Mucosa of rectum (tissue), 2 donors: ENCODE data around the gene USP36.
A peak's percentile ranks its signal among the peaks of the same experiment; 100 is the strongest.
"Not testable (repeated sequence)": the region's sequence is repeated elsewhere in the genome, so short reads cannot be mapped to it uniquely, and the experiment has no call there.

Experiments used
- H3K27ac ChIP-seq, 2 donors: one replicate each; pipeline ENCODE4 v1.7.0; 2013; ENCODE audit warnings: inconsistent platforms in 2 of 2, low read depth in 2 of 2, low read length in 2 of 2
- H3K27me3 ChIP-seq, 2 donors: one replicate each; pipeline ENCODE4 v1.7.0; 2013; ENCODE audit warnings: low read length in 2 of 2; ENCODE audit not compliant: control insufficient read depth in 2 of 2, insufficient read depth in 2 of 2
- H3K36me3 ChIP-seq, 2 donors: one replicate each; pipeline ENCODE4 v1.7.0; 2013; ENCODE audit warnings: low read length in 2 of 2; ENCODE audit not compliant: control insufficient read depth in 2 of 2, insufficient read depth in 2 of 2
- H3K4me1 ChIP-seq, 2 donors: one replicate each; pipeline ENCODE4 v1.7.0; 2013; ENCODE audit warnings: low read length in 2 of 2, mild to moderate bottlenecking in 1 of 2; ENCODE audit not compliant: control insufficient read depth in 2 of 2, insufficient read depth in 2 of 2
- H3K4me3 ChIP-seq, 2 donors: one replicate each; pipeline ENCODE4 v1.7.0; 2013; ENCODE audit warnings: low read length in 2 of 2
- H3K9ac ChIP-seq, 2 donors: one replicate each; pipeline ENCODE4 v1.7.0; 2013; ENCODE audit warnings: low read length in 2 of 2, low read depth in 1 of 2, mild to moderate bottlenecking in 1 of 2
- H3K9me3 ChIP-seq, 2 donors: one replicate each; pipeline ENCODE4 v1.7.0; 2013; ENCODE audit warnings: low read length in 2 of 2; ENCODE audit not compliant: control insufficient read depth in 2 of 2
- donor health status: healthy.
- donor health status: Normal muscosa, but diverticular disease.

USP36 gene

DNA sequence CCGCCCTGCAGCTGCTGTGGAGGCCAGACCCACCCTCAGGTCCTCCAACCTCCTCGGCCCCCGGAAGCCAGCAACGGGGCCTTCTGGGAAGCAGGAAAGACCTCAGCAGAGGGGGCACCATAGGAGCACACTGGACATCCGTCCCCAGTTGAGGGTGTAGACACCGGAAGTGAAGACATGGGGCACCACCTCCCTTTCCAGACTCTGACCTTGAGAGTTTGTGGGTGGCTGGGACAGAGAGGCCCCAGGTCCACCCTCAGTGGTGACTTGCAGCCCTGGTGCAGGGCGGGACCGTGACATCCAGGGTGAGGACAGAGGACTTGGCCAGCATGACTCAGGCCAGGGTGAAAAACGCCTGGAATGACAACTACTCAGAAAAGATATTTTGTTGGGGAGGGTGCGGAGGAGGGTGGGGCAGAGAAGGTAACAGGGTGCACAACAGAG is 42.5 kb upstream of the USP36 start:
- Histone ChIP-seq H3K27ac (peak overlapping the region; percentile 71 to 83), H3K4me3 (peak overlapping the region in 1 of 2 donors; percentile 22), H3K4me1 (peaks cover 29 to 34% of the 10 kb centered on the region in 2 donors)

GRCh38 chr17:78882540-78883088 is 42.0 kb upstream of the USP36 start:
- Histone ChIP-seq H3K9ac (peak overlapping the region in 1 of 2 donors; percentile 58), H3K27ac (peak overlapping the region; percentile 71 to 83), H3K36me3 (no peaks in the 10 kb centered on the region), H3K9me3 (no peaks in the 10 kb centered on the region), H3K27me3 (no peaks in the 10 kb centered on the region), H3K4me1 (peaks cover 29 to 34% of the 10 kb centered on the region in 2 donors), H3K4me3 (no peak overlapping the region)

More for the DNA sequence above, 42.5 kb upstream of the USP36 start:
- Histone ChIP-seq H3K36me3 (no peaks in the 10 kb centered on the region), H3K9me3 (no peaks in the 10 kb centered on the region), H3K27me3 (no peaks in the 10 kb centered on the region), H3K9ac (peak overlapping the region in 1 of 2 donors; percentile 21)

DNA sequence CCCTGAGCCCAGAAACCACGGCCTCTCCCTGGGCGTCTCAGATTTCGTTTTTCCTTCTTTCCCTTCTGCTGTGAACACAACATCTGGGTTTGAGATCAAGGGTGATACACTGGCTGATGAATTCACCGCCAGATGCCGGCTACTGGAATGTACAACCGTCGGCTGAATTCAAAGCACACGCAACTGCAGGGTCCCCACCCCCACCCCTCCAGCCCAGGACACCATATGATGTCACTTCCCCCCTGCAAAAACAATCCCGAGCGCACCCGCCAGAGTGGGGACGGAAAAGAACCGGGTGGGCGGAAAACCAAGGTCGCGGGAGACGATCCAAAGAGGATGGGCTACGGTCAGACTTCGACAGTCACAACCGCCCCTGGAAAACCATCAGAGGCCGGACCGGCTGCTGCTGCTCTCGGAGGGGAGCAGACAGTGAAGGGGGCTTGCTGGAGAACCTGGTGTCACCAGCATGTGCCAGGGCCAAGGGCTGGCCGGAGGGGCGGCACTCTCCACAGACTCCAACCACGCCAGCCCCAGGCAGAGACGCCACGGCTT is 39.1 kb upstream of the USP36 start:
- Histone ChIP-seq H3K9me3 (no peaks in the 10 kb centered on the region), H3K4me1 (peaks cover 27 to 31% of the 10 kb centered on the region in 2 donors), H3K9ac (peak overlapping the region; percentile 63 to 65), H3K27me3 (no peaks in the 10 kb centered on the region), H3K4me3 (no peak overlapping the region), H3K27ac (peak overlapping the region; percentile 74 to 79), H3K36me3 (no peaks in the 10 kb centered on the region)

GRCh38 chr17:78878871-78879527 is 38.4 kb upstream of the USP36 start:
- Histone ChIP-seq H3K27ac (peak overlapping the region; percentile 66 to 74), H3K27me3 (no peaks in the 10 kb centered on the region), H3K4me1 (peaks cover 22 to 24% of the 10 kb centered on the region in 2 donors), H3K9me3 (no peaks in the 10 kb centered on the region), H3K4me3 (no peak overlapping the region), H3K9ac (peak overlapping the region; percentile 47 to 63), H3K36me3 (peaks cover 0 to 2% of the 10 kb centered on the region in 2 donors)

DNA sequence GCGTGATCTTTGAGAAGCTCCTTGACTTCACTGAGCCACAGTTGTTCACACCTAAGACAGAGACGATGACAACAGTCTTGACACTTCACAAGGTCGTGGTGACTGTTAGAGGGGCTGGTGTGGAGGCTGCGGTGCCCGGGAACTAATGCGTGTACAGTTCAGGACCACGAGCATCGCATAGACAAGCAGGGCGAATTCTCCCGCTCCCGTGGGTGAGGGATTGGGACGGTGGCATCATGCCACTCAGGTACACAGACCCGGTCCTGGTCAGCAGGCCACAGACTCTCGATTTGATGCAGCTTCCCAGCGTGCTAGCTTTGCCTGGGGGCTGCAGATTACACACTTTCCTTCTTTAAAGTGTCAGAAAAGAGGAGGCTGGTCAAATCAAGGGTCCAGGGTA is 37.6 kb upstream of the USP36 start:
- Histone ChIP-seq H3K9me3 (no peaks in the 10 kb centered on the region), H3K4me3 (no peak overlapping the region), H3K27ac (no peak overlapping the region), H3K36me3 (peaks cover 0 to 5% of the 10 kb centered on the region in 2 donors), H3K9ac (no peak overlapping the region), H3K27me3 (no peaks in the 10 kb centered on the region), H3K4me1 (peaks cover 17 to 21% of the 10 kb centered on the region in 2 donors)

- H3K9ac ChIP-seq, H3K4me3 ChIP-seq, H3K27me3 ChIP-seq, H3K36me3 ChIP-seq, H3K27ac ChIP-seq, H3K9me3 ChIP-seq, H3K4me1 ChIP-seq: not testable (repeated sequence)
Measured at GRCh38 chr17:78876954-78877517, 36.4 kb upstream of the USP36 start.

- Histone ChIP-seq H3K27me3 (no peaks in the 10 kb centered on the region), H3K27ac (no peak overlapping the region), H3K9me3 (no peaks in the 10 kb centered on the region), H3K4me3 (no peak overlapping the region), H3K36me3 (peaks cover 2 to 5% of the 10 kb centered on the region in 2 donors), H3K4me1 (peaks cover 8 to 10% of the 10 kb centered on the region in 2 donors), H3K9ac (no peak overlapping the region)
Measured at GRCh38 chr17:78876094-78876597, 35.5 kb upstream of the USP36 start.

GRCh38 chr17:78875363-78876093 is 34.9 kb upstream of the USP36 start:
- Histone ChIP-seq H3K9me3 (no peaks in the 10 kb centered on the region), H3K4me3 (no peak overlapping the region), H3K4me1 (peaks cover 8 to 10% of the 10 kb centered on the region in 2 donors), H3K27me3 (no peaks in the 10 kb centered on the region), H3K36me3 (peaks cover 5% of the 10 kb centered on the region in 2 donors), H3K9ac (no peak overlapping the region), H3K27ac (no peak overlapping the region)

DNA sequence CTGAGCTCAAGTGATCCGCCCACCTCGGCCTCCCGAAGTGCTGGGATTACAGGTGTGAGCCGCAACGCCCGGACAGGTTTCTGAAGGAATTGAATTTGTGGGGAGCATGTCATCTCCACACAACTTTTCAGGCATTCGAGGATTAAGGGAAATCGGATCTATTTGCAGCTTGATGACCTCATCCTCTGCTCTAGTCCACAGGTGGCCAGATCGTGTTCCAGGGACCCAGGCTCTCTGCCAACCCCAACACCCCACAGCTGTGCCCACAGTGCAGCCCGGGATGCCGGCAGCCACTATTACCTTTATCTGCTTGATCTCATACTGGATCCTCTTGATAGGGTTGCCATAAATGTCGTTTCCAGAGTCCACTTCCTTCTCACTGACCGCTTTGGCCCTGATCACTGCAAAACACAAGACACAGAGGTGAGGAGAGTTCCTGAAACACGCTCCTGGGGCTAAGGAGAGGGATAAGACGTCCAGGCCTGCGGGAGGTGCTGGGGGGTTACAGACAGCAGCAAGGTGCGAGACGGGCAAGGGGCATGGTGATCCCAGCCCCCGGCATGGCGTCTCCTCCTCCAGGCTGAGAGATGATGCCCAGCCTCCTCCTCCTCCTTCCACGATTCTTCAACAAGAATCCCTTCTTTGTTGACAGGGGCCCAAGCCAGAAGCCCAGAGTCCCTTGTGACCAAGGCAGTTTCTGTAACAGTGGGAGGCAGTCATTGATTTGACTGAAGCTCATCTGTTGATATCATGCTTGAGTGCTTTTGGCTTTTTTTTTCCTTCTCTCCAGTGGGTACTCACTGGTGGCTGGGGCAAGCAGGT is 33.1 kb upstream of the USP36 start:
- Histone ChIP-seq H3K9me3 (no peaks in the 10 kb centered on the region), H3K9ac (no peak overlapping the region), H3K36me3 (peaks cover 5 to 8% of the 10 kb centered on the region in 2 donors), H3K27ac (no peak overlapping the region), H3K27me3 (no peaks in the 10 kb centered on the region), H3K4me1 (peaks cover 3% of the 10 kb centered on the region in 2 donors), H3K4me3 (no peak overlapping the region)
